Caco-2 (cell line): Measurements from ENCODE around the gene ABCB8. TPM values are rescaled to one million over a fixed set of nuclear protein-coding genes. Genes with fewer than 3 reads are reported as not detected.

ENCODE experiments used
- BruUV-seq: library from RNA; stranded (reverse); fragments of 400-500 nt; replicated peaks from 2 replicates; lab custom pipeline; 2021; lab: Mats Ljungman, UMichigan
- CTCF ChIA-PET: fragments of 300-600 bp; sonication (Branson Sonifier 250); formaldehyde crosslinking; loops from one replicate; lab custom pipeline; 2022; ENCODE audit warnings: antibody characterized with exemption; lab: Charles Lee
- POLR2A ChIA-PET: fragments of 300-600 bp; sonication (Branson Sonifier 250); formaldehyde crosslinking; loops from one replicate; lab custom pipeline; 2022; ENCODE audit warnings: antibody characterized with exemption; lab: Charles Lee
- DNase-seq, 2 experiments: peaks; one replicate each; pipeline versions ENCODE4 v3.0.0 to v3.0.0-alpha.2; 2020 to 2022
- H3K27me3 ChIP-seq: replicated peaks from 2 replicates; pipeline ENCODE4 v1.6.0; 2011; ENCODE audit warnings: low read length; ENCODE audit not compliant: control insufficient read depth, insufficient read depth
- H3K36me3 ChIP-seq: 2 replicates; pipeline ENCODE4 v1.5.1; 2011; ENCODE audit warnings: low read length; ENCODE audit not compliant: control insufficient read depth, insufficient read depth
- H3K4me1 ChIP-seq: fragments of 250-450 bp; sonication (Bioruptor Pico); 2 replicates; pipeline ENCODE4 v1.5.1; 2020; ENCODE audit warnings: mild to moderate bottlenecking
- H3K4me3 ChIP-seq: 2 replicates; pipeline ENCODE4 v1.5.1; 2011; ENCODE audit warnings: low read depth, mild to moderate bottlenecking, control low read depth, low read length
- H3K9me3 ChIP-seq: fragments of 250-450 bp; sonication (Bioruptor Pico); 2 replicates; pipeline ENCODE4 v1.5.1; 2020; ENCODE audit warnings: mild to moderate bottlenecking, moderate library complexity
- H3K27ac Mint-ChIP-seq: one replicate; pipeline ENCODE4 v1.8.0; 2022; ENCODE audit warnings: mixed read lengths; ENCODE audit not compliant: unreplicated experiment
- H3K27me3 Mint-ChIP-seq: one replicate; pipeline ENCODE4 v1.8.0; 2022; ENCODE audit warnings: mixed read lengths; ENCODE audit not compliant: insufficient read depth, unreplicated experiment
- H3K36me3 Mint-ChIP-seq: one replicate; pipeline ENCODE4 v1.8.0; 2022; ENCODE audit warnings: mild to moderate bottlenecking, mixed read lengths; ENCODE audit not compliant: insufficient read depth, unreplicated experiment
- H3K4me1 Mint-ChIP-seq: one replicate; pipeline ENCODE4 v1.8.0; 2022; ENCODE audit warnings: low read depth, mixed read lengths; ENCODE audit not compliant: unreplicated experiment
- H3K4me3 Mint-ChIP-seq: one replicate; pipeline ENCODE4 v1.8.0; 2022; ENCODE audit warnings: mild to moderate bottlenecking, moderate library complexity, mixed read lengths; ENCODE audit not compliant: unreplicated experiment
- H3K9me3 Mint-ChIP-seq: one replicate; pipeline ENCODE4 v1.8.0; 2022; ENCODE audit warnings: mixed read lengths; ENCODE audit not compliant: unreplicated experiment
- CTCF ChIP-seq, 2 experiments: fragments of 200-600 bp in 1 of 2; IDR thresholded peaks; 1 replicate in 1 of 2; 2 replicates in 1 of 2; pipeline versions ENCODE4 v1.5.1 to v1.8.0; 2011 to 2022; ENCODE audit warnings: antibody characterized with exemption in 1 of 2, control low read depth in 1 of 2, inconsistent platforms in 1 of 2, low read depth in 1 of 2, low read length in 1 of 2, mild to moderate bottlenecking in 1 of 2, moderate library complexity in 1 of 2; ENCODE audit not compliant: insufficient read depth in 1 of 2, severe bottlenecking in 1 of 2, unreplicated experiment in 1 of 2
- intact Hi-C: fragments of 100-400 bp; cut with micrococcal nuclease; formaldehyde crosslinking; loops from one replicate; pipeline ENCODE4 v1.10.0; 2022; ENCODE audit not compliant: unreplicated experiment
- total RNA-seq: library from RNA; stranded (reverse); gene quantifications from 2 replicates; pipeline ENCODE4 v1.2.3, GENCODE V29; 2022

Gene ABCB8
- total RNA-seq, 1 experiment from 2014 or later = 30.8 TPM

DNA sequence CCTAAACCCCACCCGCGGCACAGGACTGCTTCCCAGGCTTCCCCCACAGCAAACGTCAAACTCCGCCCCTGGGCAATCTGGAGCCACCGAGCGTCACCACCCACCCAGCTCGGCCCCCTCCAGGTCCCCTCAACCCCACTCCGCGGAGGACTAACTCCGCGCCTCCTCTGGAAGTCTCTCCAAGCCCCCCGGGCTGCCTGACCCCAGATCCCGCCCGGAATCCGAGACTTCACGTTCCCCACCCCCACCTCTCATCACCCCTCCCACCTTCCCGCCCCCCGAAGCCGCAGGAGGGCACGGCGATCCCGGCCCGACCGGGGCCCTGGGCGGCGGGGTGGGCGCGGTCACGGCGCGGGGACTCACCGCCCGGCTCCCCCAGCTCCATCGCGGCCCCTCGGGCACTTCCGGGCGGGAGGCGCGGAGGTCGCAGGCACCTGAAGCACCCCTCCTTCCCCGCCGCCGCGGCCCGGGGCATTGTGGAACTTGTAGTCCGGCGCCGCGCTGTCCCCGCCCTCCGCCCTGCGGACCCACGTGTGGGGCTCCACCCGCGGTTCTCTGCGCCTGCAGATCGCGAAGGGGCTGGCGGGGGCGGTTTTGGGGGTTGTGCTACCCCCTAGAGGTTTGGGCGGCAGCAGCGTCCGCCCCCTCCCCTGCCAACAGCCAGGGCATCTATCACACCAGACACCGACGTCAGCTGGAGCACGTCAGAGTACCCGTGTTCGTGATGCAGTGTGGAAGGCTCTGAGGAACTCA lies 55.0 kb downstream of the ABCB8 start, which contains the start of gene TMUB1:
TMUB1 (minus strand) TSS at position 423 of the 753 bp plus-strand sequence. CDS start 930 bp downstream, outside the sequence.
- peaks cover 35% of the 10 kb centered on the region for H3K36me3 Mint-ChIP-seq

DNA sequence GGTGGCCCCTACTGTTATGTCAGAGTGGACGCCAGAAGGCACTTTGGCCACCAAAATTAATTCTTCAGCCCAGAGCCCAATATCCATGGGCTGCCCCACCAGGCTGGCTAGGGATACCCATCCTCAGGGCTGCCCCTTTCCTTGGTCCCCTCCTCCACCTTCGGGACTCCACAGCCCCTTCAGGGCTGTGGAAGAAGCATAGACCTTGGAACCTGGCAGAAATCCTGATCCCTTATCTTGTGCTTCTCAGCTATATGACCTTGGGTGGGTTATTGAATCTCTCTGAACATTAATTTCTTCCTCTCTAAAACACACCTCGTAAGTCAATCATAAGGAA lies 55.5 kb downstream of the ABCB8 start:
- ChIA-PET CTCF (interaction anchor here (1.2 kb wide), 1 partner anchor 55 kb away, joined by 3 read pairs; the partner anchor contains the start of gene ABCB8), POLR2A (interaction anchor here (2.0 kb wide), 1 partner anchor 21 kb away, joined by 21 read pairs; no protein-coding TSS in a partner anchor)
- H3K36me3 Mint-ChIP-seq = peaks cover 34% of the 10 kb centered on the region
- no peaks in the 10 kb centered on the region for H3K27me3 ChIP-seq
- TF ChIP-seq CTCF (IDR thresholded peaks at IDR 0.05; ENCODE audit: insufficient read depth in 1 of 2, low read depth in 1 of 2, low read length in 1 of 2, severe bottlenecking in 1 of 2, unreplicated experiment in 1 of 2) = no peak
- no peak for DNase-seq
- H3K9me3 ChIP-seq = no peaks in the 10 kb centered on the region
- H3K9me3 Mint-ChIP-seq = no peaks in the 10 kb centered on the region
- BruUV-seq = no TSS peak
- H3K27me3 Mint-ChIP-seq = no peaks in the 10 kb centered on the region
- H3K4me3 ChIP-seq = peak overlapping the region; percentile 98
- H3K36me3 ChIP-seq = no peaks in the 10 kb centered on the region
- intact Hi-C loops = loop anchor here (2.0 kb wide), 1 partner anchor 55 kb away; the partner anchor contains the start of gene ABCB8
- H3K4me3 Mint-ChIP-seq = peak overlapping the region; percentile 93
- H3K4me1 Mint-ChIP-seq = peaks cover 15% of the 10 kb centered on the region
- peaks cover 30% of the 10 kb centered on the region for H3K4me1 ChIP-seq
- no peak overlapping the region for H3K27ac Mint-ChIP-seq

More for the DNA sequence above, 55.0 kb downstream of the ABCB8 start, which contains the start of gene TMUB1:
- H3K9me3 ChIP-seq = no peaks in the 10 kb centered on the region
- no peaks in the 10 kb centered on the region for H3K27me3 ChIP-seq
- peak within 1 kb of the TSS; percentile 98 for H3K4me3 ChIP-seq
- Mint-ChIP-seq H3K27me3 (no peaks in the 10 kb centered on the region), H3K4me1 (peaks cover 13% of the 10 kb centered on the region), H3K4me3 (peak within 1 kb of the TSS; percentile 93), H3K27ac (peak within 1 kb of the TSS; percentile 87), H3K9me3 (no peaks in the 10 kb centered on the region)
- intact Hi-C loops = loop anchor here (2.0 kb wide), 1 partner anchor 54 kb away; the partner anchor contains the start of gene ABCB8
- ChIA-PET POLR2A (interaction anchor here (2.0 kb wide), 1 partner anchor 20 kb away, joined by 21 read pairs; no protein-coding TSS in a partner anchor), CTCF (interaction anchor here (0.7 to 1.2 kb wide), 2 partner anchors 55 to 121 kb away, joined by 3 read pairs; partner anchors contain the start of gene ABCB8)
- BruUV-seq = no TSS peak
- DNase-seq = peak; percentile 82
- peaks cover 27% of the 10 kb centered on the region for H3K4me1 ChIP-seq
- TF ChIP-seq CTCF (IDR thresholded peaks at IDR 0.05; ENCODE audit: insufficient read depth in 1 of 2, low read depth in 1 of 2, low read length in 1 of 2, severe bottlenecking in 1 of 2, unreplicated experiment in 1 of 2) = no peak
- no peaks in the 10 kb centered on the region for H3K36me3 ChIP-seq

- Histone ChIP-seq H3K27me3 (no peaks in the 10 kb centered on the region), H3K4me3 (peak overlapping the region; percentile 75), H3K36me3 (no peaks in the 10 kb centered on the region; the same call in none of the 2 replicates), H3K9me3 (no peaks in the 10 kb centered on the region), H3K4me1 (peaks cover 30% of the 10 kb centered on the region)
- no TSS peak for BruUV-seq
- intact Hi-C loops = no loop called here
- H3K4me1 Mint-ChIP-seq = peaks cover 28% of the 10 kb centered on the region
- peak overlapping the region; percentile 88 for H3K27ac Mint-ChIP-seq
- no peaks in the 10 kb centered on the region for H3K27me3 Mint-ChIP-seq
- peak overlapping the region; percentile 93 for H3K4me3 Mint-ChIP-seq
- ChIA-PET CTCF (interaction anchor here (0.6 to 1.4 kb wide), 5 partner anchors 23 to 332 kb away, joined by 3 to 6 read pairs (median 3); no protein-coding TSS in a partner anchor), POLR2A (interaction anchor here (1.2 kb wide), 1 partner anchor 57 kb away, joined by 5 read pairs; the partner anchor contains the start of gene ABCB8)
- no peak for TF ChIP-seq CTCF (IDR thresholded peaks at IDR 0.05; ENCODE audit: insufficient read depth in 1 of 2, low read depth in 1 of 2, low read length in 1 of 2, severe bottlenecking in 1 of 2, unreplicated experiment in 1 of 2)
- H3K9me3 Mint-ChIP-seq = no peaks in the 10 kb centered on the region
- no peak for DNase-seq
- H3K36me3 Mint-ChIP-seq = peaks cover 34% of the 10 kb centered on the region
Observed at GRCh38 chr7:151085329-151085690, 57.1 kb downstream of the ABCB8 start.
